ENCODE results near the gene FGF9.

Gene FGF9

DNA sequence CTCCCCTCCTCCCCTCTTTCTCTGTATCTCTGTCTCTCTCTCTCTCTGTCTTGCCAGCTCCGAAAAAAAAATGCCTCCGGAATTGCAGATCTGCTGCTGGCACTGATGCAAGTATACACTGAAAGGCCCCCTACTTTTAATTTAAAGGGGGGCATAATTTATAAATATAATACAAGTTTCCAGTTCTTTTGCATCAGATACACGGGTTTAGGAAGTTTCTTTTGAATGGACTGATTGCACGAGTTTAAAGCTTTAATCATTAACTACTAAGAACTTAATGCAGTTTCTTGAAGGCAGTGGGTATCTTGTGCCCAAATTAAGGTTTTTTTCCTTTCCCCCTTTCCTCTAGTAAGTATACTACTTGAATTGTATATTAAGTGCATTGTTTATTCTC, 1.4 kb downstream of the FGF9 start:
- Histone ChIP-seq H3K27ac (no peak overlapping the region), H3K9me3 (ENCODE audit: low read depth, low read length) (no peaks in the 10 kb centered on the region), H3K4me3 (no peak overlapping the region), H3K36me3 (ENCODE audit: insufficient read depth, low read length) (no peaks in the 10 kb centered on the region), H3K9ac (ENCODE audit: insufficient read length) (no peak overlapping the region)
- no peak for TF ChIP-seq POLR2AphosphoS5 (IDR thresholded peaks at IDR 0.05; ENCODE audit: borderline replicate concordance, low read depth, low read length)
- no peak for TF ChIP-seq EZH2 (IDR thresholded peaks at IDR 0.05)
- no peak for TF ChIP-seq FOXP2 (optimal IDR thresholded peaks at IDR 0.05; ENCODE audit: control extremely low read depth, extremely low read length, insufficient read depth)
- no peak for DNase-seq (ENCODE audit: low read depth, low spot score)

- TF ChIP-seq FOXP2 (optimal IDR thresholded peaks at IDR 0.05; ENCODE audit: control extremely low read depth, extremely low read length, insufficient read depth) (no peak), POLR2AphosphoS5 (IDR thresholded peaks at IDR 0.05; ENCODE audit: borderline replicate concordance, low read depth, low read length) (no peak), EZH2 (IDR thresholded peaks at IDR 0.05) (no peak)
- Histone ChIP-seq H3K27ac (no peak overlapping the region), H3K9me3 (ENCODE audit: low read depth, low read length) (no peaks in the 10 kb centered on the region), H3K4me3 (peak overlapping the region; percentile 81), H3K9ac (ENCODE audit: insufficient read length) (no peak overlapping the region), H3K36me3 (ENCODE audit: insufficient read depth, low read length) (no peaks in the 10 kb centered on the region)
- no peak for DNase-seq (ENCODE audit: low read depth, low spot score)
Measured at GRCh38 chr13:21672796-21673538, 2.1 kb downstream of the FGF9 start.

DNA sequence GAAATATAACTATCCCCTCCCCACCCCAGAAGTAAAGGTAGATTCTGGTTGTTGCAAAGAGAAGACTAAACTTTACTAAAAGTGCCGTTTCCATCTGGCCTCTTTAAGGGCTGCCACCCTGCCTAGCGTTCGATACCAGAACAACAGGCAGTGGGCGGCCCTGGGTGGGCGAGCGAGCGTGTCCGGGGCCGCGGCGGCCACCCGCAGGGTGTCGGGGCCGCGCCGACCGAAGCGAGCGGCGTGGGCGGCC, 2.6 kb downstream of the FGF9 start:
- peak overlapping the region; percentile 81 for H3K4me3 ChIP-seq

GRCh38 chr13:21673789-21674489, 3.1 kb downstream of the FGF9 start:
- H3K9ac ChIP-seq (ENCODE audit: insufficient read length), result no peak overlapping the region
- no peaks in the 10 kb centered on the region for H3K36me3 ChIP-seq (ENCODE audit: insufficient read depth, low read length)
- no peak overlapping the region for H3K27ac ChIP-seq
- H3K4me3 ChIP-seq, result peak overlapping the region; percentile 81
- H3K9me3 ChIP-seq (ENCODE audit: low read depth, low read length), result no peaks in the 10 kb centered on the region
- no peak for TF ChIP-seq POLR2AphosphoS5 (IDR thresholded peaks at IDR 0.05; ENCODE audit: borderline replicate concordance, low read depth, low read length)
- no peak for TF ChIP-seq EZH2 (IDR thresholded peaks at IDR 0.05)
- TF ChIP-seq FOXP2 (optimal IDR thresholded peaks at IDR 0.05; ENCODE audit: control extremely low read depth, extremely low read length, insufficient read depth), result no peak
- DNase-seq (ENCODE audit: low read depth, low spot score), result no peak

More for the DNA sequence above, 2.6 kb downstream of the FGF9 start:
- no peak overlapping the region for H3K27ac ChIP-seq
- H3K9me3 ChIP-seq (ENCODE audit: low read depth, low read length), result no peaks in the 10 kb centered on the region
- no peak overlapping the region for H3K9ac ChIP-seq (ENCODE audit: insufficient read length)
- H3K36me3 ChIP-seq (ENCODE audit: insufficient read depth, low read length), result no peaks in the 10 kb centered on the region
- TF ChIP-seq FOXP2 (optimal IDR thresholded peaks at IDR 0.05; ENCODE audit: control extremely low read depth, extremely low read length, insufficient read depth) (no peak), POLR2AphosphoS5 (IDR thresholded peaks at IDR 0.05; ENCODE audit: borderline replicate concordance, low read depth, low read length) (no peak), EZH2 (IDR thresholded peaks at IDR 0.05) (no peak)
- DNase-seq (ENCODE audit: low read depth, low spot score), result no peak

DNA sequence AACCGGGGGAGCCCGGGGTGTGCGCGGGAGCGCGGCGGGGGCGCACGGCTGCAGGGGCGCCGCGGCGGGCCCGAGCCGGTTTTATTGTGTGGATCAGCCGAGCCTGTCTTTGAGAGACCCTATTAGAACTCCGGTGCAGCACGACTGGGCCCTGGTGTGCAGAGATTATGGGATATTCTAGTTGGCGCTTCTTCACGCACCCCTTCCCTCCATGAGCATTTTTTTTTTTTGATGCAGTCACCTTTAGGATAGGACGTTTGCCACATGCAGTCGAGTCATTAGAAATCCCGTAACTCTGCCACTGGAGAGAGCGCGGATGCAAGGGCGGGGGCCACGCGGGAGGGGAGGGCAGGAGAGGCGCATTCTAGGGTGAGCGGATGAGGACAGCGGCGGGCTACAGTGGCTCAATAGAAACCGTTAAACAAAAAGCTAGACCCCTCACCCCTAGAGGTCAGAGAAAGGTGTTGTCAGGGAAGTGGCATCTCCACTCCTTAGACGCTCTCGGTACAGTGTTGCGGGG, 3.7 kb downstream of the FGF9 start:
- no peak overlapping the region for H3K9ac ChIP-seq (ENCODE audit: insufficient read length)
- no peak for DNase-seq (ENCODE audit: low read depth, low spot score)

GRCh38 chr13:21675095-21675991, 4.5 kb downstream of the FGF9 start:
- Histone ChIP-seq H3K9me3 (ENCODE audit: low read depth, low read length) (no peaks in the 10 kb centered on the region), H3K36me3 (ENCODE audit: insufficient read depth, low read length) (no peaks in the 10 kb centered on the region), H3K9ac (ENCODE audit: insufficient read length) (no peak overlapping the region), H3K4me3 (peak overlapping the region; percentile 64), H3K27ac (no peak overlapping the region)
- no peak for TF ChIP-seq FOXP2 (optimal IDR thresholded peaks at IDR 0.05; ENCODE audit: control extremely low read depth, extremely low read length, insufficient read depth)
- no peak for TF ChIP-seq EZH2 (IDR thresholded peaks at IDR 0.05)
- TF ChIP-seq POLR2AphosphoS5 (IDR thresholded peaks at IDR 0.05; ENCODE audit: borderline replicate concordance, low read depth, low read length), result no peak
- DNase-seq (ENCODE audit: low read depth, low spot score), result no peak

More for the DNA sequence above, 3.7 kb downstream of the FGF9 start:
- Histone ChIP-seq H3K36me3 (ENCODE audit: insufficient read depth, low read length) (no peaks in the 10 kb centered on the region), H3K4me3 (peak overlapping the region; percentile 81), H3K27ac (no peak overlapping the region), H3K9me3 (ENCODE audit: low read depth, low read length) (no peaks in the 10 kb centered on the region)
- TF ChIP-seq EZH2 (IDR thresholded peaks at IDR 0.05) (no peak), FOXP2 (optimal IDR thresholded peaks at IDR 0.05; ENCODE audit: control extremely low read depth, extremely low read length, insufficient read depth) (no peak), POLR2AphosphoS5 (IDR thresholded peaks at IDR 0.05; ENCODE audit: borderline replicate concordance, low read depth, low read length) (no peak)

- no peaks in the 10 kb centered on the region for H3K36me3 ChIP-seq (ENCODE audit: insufficient read depth, low read length)
- no peaks in the 10 kb centered on the region for H3K9me3 ChIP-seq (ENCODE audit: low read depth, low read length)
- DNase-seq (ENCODE audit: low read depth, low spot score), result no peak
Measured at GRCh38 chr13:21676611-21677021, 5.7 kb downstream of the FGF9 start.

More at GRCh38 chr13:21676611-21677021, 5.7 kb downstream of the FGF9 start:
- no peak overlapping the region for H3K4me3 ChIP-seq
- no peak overlapping the region for H3K27ac ChIP-seq
- TF ChIP-seq FOXP2 (optimal IDR thresholded peaks at IDR 0.05; ENCODE audit: control extremely low read depth, extremely low read length, insufficient read depth), result no peak
- no peak for TF ChIP-seq POLR2AphosphoS5 (IDR thresholded peaks at IDR 0.05; ENCODE audit: borderline replicate concordance, low read depth, low read length)
- no peak for TF ChIP-seq EZH2 (IDR thresholded peaks at IDR 0.05)
- H3K9ac ChIP-seq (ENCODE audit: insufficient read length), result no peak overlapping the region
